Stomach (tissue), 9 donors: ENCODE data around the gene MAPK4. TPM values are rescaled to one million over a fixed set of nuclear protein-coding genes. Genes with fewer than 3 reads are reported as not detected.

Source experiments
- DNase-seq, 2 donors: peaks; one replicate each; pipeline versions ENCODE4 v3.0.0 to v3.0.0-alpha.2; 2013 to 2019
- H3K27ac ChIP-seq, 5 donors: fragments of 200-600 bp in 4 of 5; sonication (generic) in 4 of 5; one replicate each; pipeline ENCODE4 v1.5.1; 2013 to 2019; ENCODE audit warnings: mild to moderate bottlenecking in 1 of 5, moderate library complexity in 1 of 5
- H3K27me3 ChIP-seq, 3 donors: fragments of 200-600 bp; sonication (generic); one replicate each; pipeline ENCODE4 v1.5.1; 2017 to 2019; ENCODE audit warnings: mixed run types in 1 of 3
- H3K36me3 ChIP-seq, 4 donors: fragments of 200-600 bp; sonication (generic); 1 replicate in 3 of 4; 2 replicates in 1 of 4; pipeline ENCODE4 v1.5.1; 2016 to 2019
- H3K4me1 ChIP-seq, 4 donors: fragments of 200-600 bp; sonication (generic); one replicate each; pipeline ENCODE4 v1.5.1; 2016 to 2019
- H3K4me3 ChIP-seq, 4 donors: fragments of 200-600 bp; sonication (generic) in 3 of 4; one replicate each; pipeline ENCODE4 v1.5.1; 2016 to 2019; ENCODE audit warnings: mild to moderate bottlenecking in 1 of 4
- H3K9me3 ChIP-seq, 4 donors: fragments of 200-600 bp; sonication (generic); one replicate each; pipeline ENCODE4 v1.5.1; 2016 to 2019
- EP300 ChIP-seq: sonication (generic); formaldehyde crosslinking; IDR thresholded peaks from one replicate; pipeline ENCODE4 v1.6.1; 2017; ENCODE audit warnings: antibody characterized with exemption
- POLR2A ChIP-seq, 4 donors: fragments of 450-650 bp; IDR thresholded peaks; one replicate each; pipeline ENCODE4 v1.6.1; 2016; ENCODE audit warnings: antibody characterized with exemption in 4 of 4, control low read depth in 2 of 4, mild to moderate bottlenecking in 1 of 4, moderate library complexity in 1 of 4
- POLR2AphosphoS5 ChIP-seq, 3 donors: sonication (generic); formaldehyde crosslinking; IDR thresholded peaks; one replicate each; pipeline ENCODE4 v1.6.1; 2016; ENCODE audit warnings: antibody characterized with exemption in 3 of 3
- WGBS, 5 donors: extraction: QIAGEN DNeasy Blood & Tissue Kit in 3 of 5; methylation state at CpG; one replicate each; pipeline versions ENCODE4 v1.1.5 to v1.1.7; 2013 to 2018; 5-methylcytosine and 5-hydroxymethylcytosine counted together
- intact Hi-C: fragments of 100-400 bp; cut with DNase I; formaldehyde crosslinking; loops from one replicate; pipeline ENCODE4 v1.15.1; 2023; ENCODE audit warnings: low total_unique reads
- polyA plus RNA-seq, 3 donors: library from polyadenylated mRNA; stranded (reverse); fragments of 200-250 nt; gene quantifications; one replicate each; pipeline ENCODE4 v1.2.3, GENCODE V29; 2013
- total RNA-seq, 5 donors: library from RNA; depleted of rRNA; stranded (reverse); fragments of >200 nt; gene quantifications; one replicate each; pipeline versions ENCODE4 v1.1.0 to v1.2.3, GENCODE V29; 2014 to 2016
- TF ChIP-seq, protein P1 (sequence below), 7 experiments: fragments of 450-650 bp in 4 of 7; fragments of 200-600 bp in 3 of 7; sonication (generic) in 3 of 7; IDR thresholded peaks; one replicate each; pipeline ENCODE4 v1.5.1; 2016 to 2019; ENCODE audit warnings: antibody characterized with exemption in 7 of 7, control low read depth in 2 of 7, mild to moderate bottlenecking in 1 of 7
- donor health status: healthy with polysubstance abuse.
- donor health status: Bipolar disorder and iron deficiency.
- donor health status: healthy.

Gene MAPK4
- total and polyA plus RNA-seq, 8 donors: 0.19 to 86.0 (median 4.2) TPM

GRCh38 chr18:50624981-50625380, 65.1 kb downstream of the MAPK4 start:
- intact Hi-C loops: no loop called here
- no peak for DNase-seq
- peaks cover 0 to 19% (median 10%) of the 10 kb centered on the region in 4 donors for H3K4me1 ChIP-seq
- no peak overlapping the region for H3K27ac ChIP-seq
- no peaks in the 10 kb centered on the region for H3K36me3 ChIP-seq
- no peaks in the 10 kb centered on the region for H3K27me3 ChIP-seq
- no peak overlapping the region for H3K4me3 ChIP-seq
- no peaks in the 10 kb centered on the region for H3K9me3 ChIP-seq
- WGBS, 5 donors: 91 to 96% (median 92%) methylated on average over 3 of the region's 3 CpGs
- no peak for TF ChIP-seq EP300
- no peak for TF ChIP-seq POLR2A (IDR thresholded peaks at IDR 0.05)
- TF ChIP-seq, protein P1, sequence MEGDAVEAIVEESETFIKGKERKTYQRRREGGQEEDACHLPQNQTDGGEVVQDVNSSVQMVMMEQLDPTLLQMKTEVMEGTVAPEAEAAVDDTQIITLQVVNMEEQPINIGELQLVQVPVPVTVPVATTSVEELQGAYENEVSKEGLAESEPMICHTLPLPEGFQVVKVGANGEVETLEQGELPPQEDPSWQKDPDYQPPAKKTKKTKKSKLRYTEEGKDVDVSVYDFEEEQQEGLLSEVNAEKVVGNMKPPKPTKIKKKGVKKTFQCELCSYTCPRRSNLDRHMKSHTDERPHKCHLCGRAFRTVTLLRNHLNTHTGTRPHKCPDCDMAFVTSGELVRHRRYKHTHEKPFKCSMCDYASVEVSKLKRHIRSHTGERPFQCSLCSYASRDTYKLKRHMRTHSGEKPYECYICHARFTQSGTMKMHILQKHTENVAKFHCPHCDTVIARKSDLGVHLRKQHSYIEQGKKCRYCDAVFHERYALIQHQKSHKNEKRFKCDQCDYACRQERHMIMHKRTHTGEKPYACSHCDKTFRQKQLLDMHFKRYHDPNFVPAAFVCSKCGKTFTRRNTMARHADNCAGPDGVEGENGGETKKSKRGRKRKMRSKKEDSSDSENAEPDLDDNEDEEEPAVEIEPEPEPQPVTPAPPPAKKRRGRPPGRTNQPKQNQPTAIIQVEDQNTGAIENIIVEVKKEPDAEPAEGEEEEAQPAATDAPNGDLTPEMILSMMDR (IDR thresholded peaks at IDR 0.05): no peak
- no peak for TF ChIP-seq POLR2AphosphoS5 (IDR thresholded peaks at IDR 0.05)

- H3K4me3 ChIP-seq: no peak overlapping the region
- DNase-seq: no peak
- WGBS, 5 donors: 90 to 96% (median 93%) methylated on average over 10 of the region's 10 CpGs
- H3K4me1 ChIP-seq: peaks cover 0 to 19% (median 6%) of the 10 kb centered on the region in 4 donors
- intact Hi-C loops: no loop called here
- TF ChIP-seq EP300 (no peak), POLR2AphosphoS5 (IDR thresholded peaks at IDR 0.05) (no peak), POLR2A (IDR thresholded peaks at IDR 0.05) (no peak)
- TF ChIP-seq, protein P1 (IDR thresholded peaks at IDR 0.05): no peak
- H3K9me3 ChIP-seq: no peaks in the 10 kb centered on the region
- H3K27ac ChIP-seq: no peak overlapping the region
- H3K36me3 ChIP-seq: no peaks in the 10 kb centered on the region
- H3K27me3 ChIP-seq: no peaks in the 10 kb centered on the region
Observed at GRCh38 chr18:50626317-50626716, 66.4 kb downstream of the MAPK4 start.

DNA sequence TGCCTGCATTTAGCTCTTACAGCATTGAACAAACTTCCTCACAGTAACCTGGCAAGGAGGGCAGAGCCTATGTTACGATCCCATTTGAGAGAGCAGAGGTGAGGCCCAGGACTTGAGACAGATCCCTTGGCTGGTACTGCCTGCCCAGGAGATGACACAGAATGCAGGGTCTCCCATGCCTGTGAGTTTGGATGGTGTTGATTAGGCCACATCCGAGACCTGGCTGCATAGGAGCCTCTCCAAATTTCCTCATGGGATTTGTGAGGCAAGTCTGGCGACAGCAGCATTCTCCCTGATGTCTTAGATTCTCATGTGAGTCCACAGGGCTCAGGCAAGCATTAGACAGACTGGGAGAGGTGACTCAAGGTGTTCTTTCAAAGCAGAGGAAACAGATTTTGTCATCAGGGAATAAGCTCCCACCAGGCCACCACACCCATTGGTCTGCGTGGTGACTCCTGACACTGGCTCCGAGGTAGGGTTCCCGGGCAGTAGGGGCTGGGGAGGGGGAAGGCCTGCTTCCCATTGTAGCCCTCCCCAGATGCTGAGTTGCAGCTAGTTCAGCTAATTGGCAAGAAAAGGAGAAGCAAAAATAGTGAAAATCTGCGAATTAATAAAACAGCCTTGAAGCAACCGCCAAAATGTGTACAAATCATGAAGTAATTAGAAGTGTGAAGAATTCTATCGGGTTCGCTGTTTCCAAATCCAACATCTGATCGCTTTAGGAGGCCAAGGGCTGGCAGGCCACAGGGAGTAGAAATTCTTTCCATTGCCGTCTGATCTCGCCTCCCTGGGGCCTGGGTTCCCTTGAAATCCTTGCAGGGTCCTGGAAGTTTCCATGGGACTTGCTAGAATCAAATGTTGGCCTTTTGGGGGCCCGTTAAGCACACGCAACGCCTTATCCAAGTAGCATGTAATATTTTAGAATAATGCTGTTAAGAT, 68.0 kb downstream of the MAPK4 start:
- Histone ChIP-seq H3K27ac (peak overlapping the region in 1 of 5 donors; percentile 65), H3K4me3 (no peak overlapping the region), H3K27me3 (no peaks in the 10 kb centered on the region), H3K36me3 (no peaks in the 10 kb centered on the region), H3K9me3 (no peaks in the 10 kb centered on the region), H3K4me1 (peaks cover 0 to 11% (median 3%) of the 10 kb centered on the region in 4 donors)
- 74 to 89% (median 86%) methylated on average over 16 of the region's 16 CpGs for WGBS, 5 donors
- intact Hi-C loops: no loop called here
- TF ChIP-seq, protein P1 (IDR thresholded peaks at IDR 0.05): no peak
- no peak for TF ChIP-seq EP300
- no peak for TF ChIP-seq POLR2A (IDR thresholded peaks at IDR 0.05)
- TF ChIP-seq POLR2AphosphoS5 (IDR thresholded peaks at IDR 0.05): no peak
- DNase-seq: no peak

DNA sequence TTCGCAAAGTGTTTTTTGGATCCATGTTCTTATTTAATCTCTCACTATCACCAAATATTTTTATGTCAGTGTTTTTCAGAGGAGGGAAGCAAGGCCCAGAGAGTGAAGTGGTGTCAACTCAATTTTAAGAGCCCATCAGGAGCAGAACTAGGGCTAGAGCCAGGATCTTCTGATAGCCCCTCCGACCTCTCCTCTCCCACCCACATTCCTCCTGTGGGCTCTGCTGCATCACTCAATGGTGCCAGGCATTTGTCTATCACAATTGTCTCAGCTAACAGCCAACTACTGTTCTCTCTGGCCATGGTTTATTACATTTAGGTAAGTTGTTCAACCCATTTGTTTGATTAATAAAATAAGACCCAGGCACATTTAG, 68.6 kb downstream of the MAPK4 start:
- Histone ChIP-seq H3K27me3 (no peaks in the 10 kb centered on the region), H3K4me3 (no peak overlapping the region), H3K27ac (peak overlapping the region in 2 of 5 donors; percentile 1 to 65), H3K36me3 (no peaks in the 10 kb centered on the region), H3K4me1 (peaks cover 0 to 11% (median 4%) of the 10 kb centered on the region in 4 donors), H3K9me3 (no peaks in the 10 kb centered on the region)
- no peak for TF ChIP-seq POLR2A (IDR thresholded peaks at IDR 0.05)
- TF ChIP-seq, protein P1 (IDR thresholded peaks at IDR 0.05): no peak
- TF ChIP-seq EP300: no peak
- no peak for TF ChIP-seq POLR2AphosphoS5 (IDR thresholded peaks at IDR 0.05)
- intact Hi-C loops: no loop called here
- 76 to 95% (median 86%) methylated on average over 2 of the region's 2 CpGs for WGBS, 5 donors
- DNase-seq: no peak
